K562 (cell line): Measurements from ENCODE around the gene STK16.

ENCODE experiments used
- E2F1 ChIP-seq: sonication (generic); formaldehyde crosslinking; IDR thresholded peaks from 2 replicates; pipeline ENCODE4 v1.8.1; 2023; ENCODE audit warnings: mild to moderate bottlenecking, missing genetic modification reagents, moderate library complexity
- FOXK1 ChIP-seq: sonication (generic); formaldehyde crosslinking; IDR thresholded peaks from 2 replicates; pipeline ENCODE4 v1.8.0; 2022; ENCODE audit warnings: missing genetic modification reagents, mild to moderate bottlenecking, borderline replicate concordance
- MXI1 ChIP-seq: IDR thresholded peaks from 2 replicates; pipeline ENCODE4 v1.6.1; 2011; ENCODE audit warnings: low read depth, mild to moderate bottlenecking, improper control_type of control experiment, low read length
- ZBTB2 ChIP-seq: fragments of 450-650 bp; IDR thresholded peaks from 2 replicates; pipeline ENCODE4 v1.6.1; 2016; ENCODE audit warnings: antibody characterized with exemption
- TF ChIP-seq, protein P1 (sequence below): sonication (generic); formaldehyde crosslinking; IDR thresholded peaks from 2 replicates; pipeline ENCODE4 v1.8.0; 2023; ENCODE audit warnings: mild to moderate bottlenecking, missing genetic modification reagents
- TF ChIP-seq, protein P2 (sequence below): fragments of 250-450 bp; sonication (Bioruptor Pico); IDR thresholded peaks from 2 replicates; pipeline ENCODE4 v1.4.0; 2020; ENCODE audit warnings: mild to moderate bottlenecking, moderate library complexity

GRCh38 chr2:219296631-219297391 is 51.5 kb downstream of the STK16 start:
- TF ChIP-seq FOXK1 = no peak
- TF ChIP-seq, protein P1, sequence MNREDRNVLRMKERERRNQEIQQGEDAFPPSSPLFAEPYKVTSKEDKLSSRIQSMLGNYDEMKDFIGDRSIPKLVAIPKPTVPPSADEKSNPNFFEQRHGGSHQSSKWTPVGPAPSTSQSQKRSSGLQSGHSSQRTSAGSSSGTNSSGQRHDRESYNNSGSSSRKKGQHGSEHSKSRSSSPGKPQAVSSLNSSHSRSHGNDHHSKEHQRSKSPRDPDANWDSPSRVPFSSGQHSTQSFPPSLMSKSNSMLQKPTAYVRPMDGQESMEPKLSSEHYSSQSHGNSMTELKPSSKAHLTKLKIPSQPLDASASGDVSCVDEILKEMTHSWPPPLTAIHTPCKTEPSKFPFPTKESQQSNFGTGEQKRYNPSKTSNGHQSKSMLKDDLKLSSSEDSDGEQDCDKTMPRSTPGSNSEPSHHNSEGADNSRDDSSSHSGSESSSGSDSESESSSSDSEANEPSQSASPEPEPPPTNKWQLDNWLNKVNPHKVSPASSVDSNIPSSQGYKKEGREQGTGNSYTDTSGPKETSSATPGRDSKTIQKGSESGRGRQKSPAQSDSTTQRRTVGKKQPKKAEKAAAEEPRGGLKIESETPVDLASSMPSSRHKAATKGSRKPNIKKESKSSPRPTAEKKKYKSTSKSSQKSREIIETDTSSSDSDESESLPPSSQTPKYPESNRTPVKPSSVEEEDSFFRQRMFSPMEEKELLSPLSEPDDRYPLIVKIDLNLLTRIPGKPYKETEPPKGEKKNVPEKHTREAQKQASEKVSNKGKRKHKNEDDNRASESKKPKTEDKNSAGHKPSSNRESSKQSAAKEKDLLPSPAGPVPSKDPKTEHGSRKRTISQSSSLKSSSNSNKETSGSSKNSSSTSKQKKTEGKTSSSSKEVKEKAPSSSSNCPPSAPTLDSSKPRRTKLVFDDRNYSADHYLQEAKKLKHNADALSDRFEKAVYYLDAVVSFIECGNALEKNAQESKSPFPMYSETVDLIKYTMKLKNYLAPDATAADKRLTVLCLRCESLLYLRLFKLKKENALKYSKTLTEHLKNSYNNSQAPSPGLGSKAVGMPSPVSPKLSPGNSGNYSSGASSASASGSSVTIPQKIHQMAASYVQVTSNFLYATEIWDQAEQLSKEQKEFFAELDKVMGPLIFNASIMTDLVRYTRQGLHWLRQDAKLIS (CRISPR knock-in tag) = no peak
- TF ChIP-seq, protein P2, sequence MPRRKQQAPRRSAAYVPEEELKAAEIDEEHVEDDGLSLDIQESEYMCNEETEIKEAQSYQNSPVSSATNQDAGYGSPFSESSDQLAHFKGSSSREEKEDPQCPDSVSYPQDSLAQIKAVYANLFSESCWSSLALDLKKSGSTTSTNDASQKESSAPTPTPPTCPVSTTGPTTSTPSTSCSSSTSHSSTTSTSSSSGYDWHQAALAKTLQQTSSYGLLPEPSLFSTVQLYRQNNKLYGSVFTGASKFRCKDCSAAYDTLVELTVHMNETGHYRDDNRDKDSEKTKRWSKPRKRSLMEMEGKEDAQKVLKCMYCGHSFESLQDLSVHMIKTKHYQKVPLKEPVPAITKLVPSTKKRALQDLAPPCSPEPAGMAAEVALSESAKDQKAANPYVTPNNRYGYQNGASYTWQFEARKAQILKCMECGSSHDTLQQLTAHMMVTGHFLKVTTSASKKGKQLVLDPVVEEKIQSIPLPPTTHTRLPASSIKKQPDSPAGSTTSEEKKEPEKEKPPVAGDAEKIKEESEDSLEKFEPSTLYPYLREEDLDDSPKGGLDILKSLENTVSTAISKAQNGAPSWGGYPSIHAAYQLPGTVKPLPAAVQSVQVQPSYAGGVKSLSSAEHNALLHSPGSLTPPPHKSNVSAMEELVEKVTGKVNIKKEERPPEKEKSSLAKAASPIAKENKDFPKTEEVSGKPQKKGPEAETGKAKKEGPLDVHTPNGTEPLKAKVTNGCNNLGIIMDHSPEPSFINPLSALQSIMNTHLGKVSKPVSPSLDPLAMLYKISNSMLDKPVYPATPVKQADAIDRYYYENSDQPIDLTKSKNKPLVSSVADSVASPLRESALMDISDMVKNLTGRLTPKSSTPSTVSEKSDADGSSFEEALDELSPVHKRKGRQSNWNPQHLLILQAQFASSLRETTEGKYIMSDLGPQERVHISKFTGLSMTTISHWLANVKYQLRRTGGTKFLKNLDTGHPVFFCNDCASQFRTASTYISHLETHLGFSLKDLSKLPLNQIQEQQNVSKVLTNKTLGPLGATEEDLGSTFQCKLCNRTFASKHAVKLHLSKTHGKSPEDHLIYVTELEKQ (CRISPR knock-in tag) = no peak
- no peak for TF ChIP-seq E2F1 (CRISPR knock-in tag)
- no peak for TF ChIP-seq MXI1
- no peak for TF ChIP-seq ZBTB2
